Neural cell (in vitro differentiated cells): ENCODE results near the gene PWWP2B. TPM values are rescaled to one million over a fixed set of nuclear protein-coding genes. Genes with fewer than 3 reads are reported as not detected.

Experiments used
- H2AFZ ChIP-seq: fragments of 200-600, 300-800 bp; sonication (generic), shearing (Covaris generic); 2 replicates; pipeline ENCODE4 v1.6.0; 2014; ENCODE audit warnings: low read depth, mild to moderate bottlenecking, antibody characterized with exemption, low read length, moderate library complexity
- H3F3A ChIP-seq: fragments of 200-600 bp; shearing (Covaris generic); 2 replicates; pipeline ENCODE4 v1.6.1; 2016; ENCODE audit warnings: mild to moderate bottlenecking, moderate library complexity, mixed read lengths, antibody characterized with exemption, low read length; ENCODE audit not compliant: insufficient read depth, poor library complexity, severe bottlenecking
- H3K27ac ChIP-seq: fragments of 200-600, 300-800 bp; sonication (generic), shearing (Covaris generic); 2 replicates; pipeline ENCODE4 v1.5.1; 2014; ENCODE audit warnings: mild to moderate bottlenecking, low read length, moderate library complexity
- H3K27me3 ChIP-seq: fragments of 300-800, 200-600 bp; sonication (generic), shearing (Covaris generic); 2 replicates; pipeline ENCODE4 v1.6.0; 2014; ENCODE audit warnings: mild to moderate bottlenecking, low read depth, low read length, moderate library complexity; ENCODE audit not compliant: insufficient read depth
- H3K36me3 ChIP-seq: fragments of 300-800, 200-600 bp; sonication (generic), shearing (Covaris generic); 2 replicates; pipeline ENCODE4 v1.5.1; 2014; ENCODE audit warnings: mild to moderate bottlenecking, antibody characterized with exemption, low read length, moderate library complexity; ENCODE audit not compliant: insufficient read depth
- H3K4me2 ChIP-seq: fragments of 300-800, 200-600 bp; sonication (generic), shearing (Covaris generic); 2 replicates; pipeline ENCODE4 v1.6.0; 2014; ENCODE audit warnings: mild to moderate bottlenecking, low read length
- H3K4me3 ChIP-seq: fragments of 300-800, 200-600 bp; sonication (generic), shearing (Covaris generic); 2 replicates; pipeline ENCODE4 v1.5.1; 2014; ENCODE audit warnings: mild to moderate bottlenecking, low read length, moderate library complexity
- H3K79me2 ChIP-seq: fragments of 200-600 bp; shearing (Covaris generic); replicated peaks from 2 replicates; pipeline ENCODE4 v1.6.0; 2014; ENCODE audit warnings: mild to moderate bottlenecking, low read length, moderate library complexity; ENCODE audit not compliant: insufficient read depth
- H3K9ac ChIP-seq: fragments of 300-800, 200-600 bp; sonication (generic), shearing (Covaris generic); 2 replicates; pipeline ENCODE4 v1.6.1; 2016; ENCODE audit warnings: mild to moderate bottlenecking, low read length, mixed read lengths
- H3K9me2 ChIP-seq: fragments of 200-600 bp; shearing (Covaris generic); 2 replicates; pipeline ENCODE4 v1.6.1; 2016; ENCODE audit warnings: mild to moderate bottlenecking, low read length, mixed read lengths; ENCODE audit not compliant: insufficient read depth
- H3K9me3 ChIP-seq: fragments of 200-600, 300-800 bp; sonication (generic), shearing (Covaris generic); 2 replicates; pipeline ENCODE4 v1.6.1; 2016; ENCODE audit warnings: mild to moderate bottlenecking, mixed run types, low read length, moderate library complexity, mixed read lengths
- H4K20me1 ChIP-seq: fragments of 200-600 bp; shearing (Covaris generic); 2 replicates; pipeline ENCODE4 v1.6.1; 2016; ENCODE audit warnings: mild to moderate bottlenecking, mixed run types; ENCODE audit not compliant: insufficient read depth
- EP300 ChIP-seq: fragments of 450-650 bp; conservative IDR thresholded peaks from 2 replicates; pipeline ENCODE4 v1.6.1; 2014; ENCODE audit warnings: antibody characterized with exemption, mild to moderate bottlenecking, moderate library complexity; ENCODE audit not compliant: poor library complexity, severe bottlenecking
- EZH2 ChIP-seq: fragments of 200-600, 300-800 bp; shearing (Covaris generic), sonication (generic); IDR thresholded peaks from 2 replicates; pipeline ENCODE4 v1.6.1; 2014; ENCODE audit warnings: antibody characterized with exemption, low read length, borderline replicate concordance, mild to moderate bottlenecking; ENCODE audit not compliant: insufficient read depth, poor library complexity, severe bottlenecking
- MXI1 ChIP-seq: fragments of 450-650 bp; conservative IDR thresholded peaks from 2 replicates; pipeline ENCODE4 v1.6.1; 2014; ENCODE audit warnings: antibody characterized with exemption, mild to moderate bottlenecking; ENCODE audit not compliant: poor library complexity, severe bottlenecking
- POLR2AphosphoS5 ChIP-seq: IDR thresholded peaks from 2 replicates; pipeline ENCODE4 v1.6.1; 2012
- RAD21 ChIP-seq: fragments of 450-650 bp; conservative IDR thresholded peaks from 2 replicates; pipeline ENCODE4 v1.6.1; 2014; ENCODE audit warnings: antibody characterized with exemption, mild to moderate bottlenecking, moderate library complexity
- SMC3 ChIP-seq: fragments of 450-650 bp; conservative IDR thresholded peaks from 2 replicates; pipeline ENCODE4 v1.6.1; 2014; ENCODE audit warnings: antibody characterized with exemption, mild to moderate bottlenecking, moderate library complexity; ENCODE audit not compliant: poor library complexity
- TAF1 ChIP-seq: IDR thresholded peaks from 2 replicates; pipeline ENCODE4 v1.6.1; 2012; ENCODE audit warnings: low read depth
- polyA plus RNA-seq: library from polyadenylated mRNA; depleted of rRNA; stranded (reverse); fragments of >200 nt; gene quantifications from 2 replicates; pipeline ENCODE4 v1.2.3, GENCODE V29; 2014
- TF ChIP-seq, protein P1 (sequence below): fragments of 450-650 bp; IDR thresholded peaks from 2 replicates; pipeline ENCODE4 v1.5.1; 2014; ENCODE audit warnings: antibody characterized with exemption, mild to moderate bottlenecking, moderate library complexity; ENCODE audit not compliant: poor library complexity, severe bottlenecking
- TF ChIP-seq, protein P2 (sequence below): IDR thresholded peaks from 2 replicates; pipeline ENCODE4 v1.6.1; 2012; ENCODE audit warnings: borderline replicate concordance

The PWWP2B gene
- polyA plus RNA-seq, 1 donor from 2014 or later, result 13.0 TPM

GRCh38 chr10:132440791-132441565 is 44.0 kb downstream of the PWWP2B start:
- no peak overlapping the region for H3K27ac ChIP-seq
- no peaks in the 10 kb centered on the region for H3K9me2 ChIP-seq
- H4K20me1 ChIP-seq, result no peaks in the 10 kb centered on the region
- no peak overlapping the region for H2AFZ ChIP-seq
- H3K9me3 ChIP-seq, result no peaks in the 10 kb centered on the region
- H3K27me3 ChIP-seq, result no peaks in the 10 kb centered on the region
- H3F3A ChIP-seq, result no peaks in the 10 kb centered on the region
- H3K4me3 ChIP-seq, result no peak overlapping the region
- no peaks in the 10 kb centered on the region for H3K36me3 ChIP-seq
- no peak overlapping the region for H3K9ac ChIP-seq
- TF ChIP-seq EZH2, result no peak
- no peaks in the 10 kb centered on the region for H3K79me2 ChIP-seq
- H3K4me2 ChIP-seq, result no peak overlapping the region

DNA sequence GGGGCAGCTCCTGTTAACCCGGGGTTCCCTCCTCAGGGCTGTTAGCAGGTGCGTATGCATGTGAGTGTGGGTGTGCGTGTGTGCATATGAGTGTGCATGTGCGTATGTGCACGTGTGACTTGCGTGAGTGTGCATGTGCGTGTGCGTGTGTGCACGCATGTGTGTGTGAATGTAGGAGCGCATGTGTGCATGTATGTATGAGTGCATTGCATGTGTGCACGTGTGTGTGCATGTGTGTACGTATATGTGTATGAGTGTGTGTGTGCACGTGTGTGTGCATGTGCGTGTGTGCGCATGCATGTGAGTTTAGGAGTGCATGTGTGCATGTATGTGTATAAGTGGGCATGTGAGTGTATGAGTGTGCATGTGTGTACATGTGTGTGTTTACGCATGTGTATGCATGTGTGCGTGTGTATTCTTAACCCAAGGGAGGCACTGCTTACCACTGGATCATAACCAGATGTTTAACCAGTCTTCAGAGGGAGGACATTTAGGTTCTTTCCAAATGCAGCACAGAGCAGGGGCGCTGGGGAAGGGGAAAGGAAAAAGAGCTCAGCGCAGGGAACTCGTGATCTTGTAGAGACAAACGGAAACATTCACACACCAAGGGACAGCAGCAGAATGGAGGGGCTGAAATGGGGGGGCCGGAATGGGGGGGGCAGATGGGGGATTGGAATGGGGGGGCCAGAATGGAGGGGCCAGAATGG is 45.0 kb downstream of the PWWP2B start:
- H3K9me2 ChIP-seq, result no peaks in the 10 kb centered on the region
- no peaks in the 10 kb centered on the region for H3K27me3 ChIP-seq
- TF ChIP-seq, protein P1, sequence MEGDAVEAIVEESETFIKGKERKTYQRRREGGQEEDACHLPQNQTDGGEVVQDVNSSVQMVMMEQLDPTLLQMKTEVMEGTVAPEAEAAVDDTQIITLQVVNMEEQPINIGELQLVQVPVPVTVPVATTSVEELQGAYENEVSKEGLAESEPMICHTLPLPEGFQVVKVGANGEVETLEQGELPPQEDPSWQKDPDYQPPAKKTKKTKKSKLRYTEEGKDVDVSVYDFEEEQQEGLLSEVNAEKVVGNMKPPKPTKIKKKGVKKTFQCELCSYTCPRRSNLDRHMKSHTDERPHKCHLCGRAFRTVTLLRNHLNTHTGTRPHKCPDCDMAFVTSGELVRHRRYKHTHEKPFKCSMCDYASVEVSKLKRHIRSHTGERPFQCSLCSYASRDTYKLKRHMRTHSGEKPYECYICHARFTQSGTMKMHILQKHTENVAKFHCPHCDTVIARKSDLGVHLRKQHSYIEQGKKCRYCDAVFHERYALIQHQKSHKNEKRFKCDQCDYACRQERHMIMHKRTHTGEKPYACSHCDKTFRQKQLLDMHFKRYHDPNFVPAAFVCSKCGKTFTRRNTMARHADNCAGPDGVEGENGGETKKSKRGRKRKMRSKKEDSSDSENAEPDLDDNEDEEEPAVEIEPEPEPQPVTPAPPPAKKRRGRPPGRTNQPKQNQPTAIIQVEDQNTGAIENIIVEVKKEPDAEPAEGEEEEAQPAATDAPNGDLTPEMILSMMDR, result no peak
- no peak for TF ChIP-seq RAD21
- TF ChIP-seq EP300, result no peak
- TF ChIP-seq POLR2AphosphoS5, result no peak
- TF ChIP-seq, protein P2, sequence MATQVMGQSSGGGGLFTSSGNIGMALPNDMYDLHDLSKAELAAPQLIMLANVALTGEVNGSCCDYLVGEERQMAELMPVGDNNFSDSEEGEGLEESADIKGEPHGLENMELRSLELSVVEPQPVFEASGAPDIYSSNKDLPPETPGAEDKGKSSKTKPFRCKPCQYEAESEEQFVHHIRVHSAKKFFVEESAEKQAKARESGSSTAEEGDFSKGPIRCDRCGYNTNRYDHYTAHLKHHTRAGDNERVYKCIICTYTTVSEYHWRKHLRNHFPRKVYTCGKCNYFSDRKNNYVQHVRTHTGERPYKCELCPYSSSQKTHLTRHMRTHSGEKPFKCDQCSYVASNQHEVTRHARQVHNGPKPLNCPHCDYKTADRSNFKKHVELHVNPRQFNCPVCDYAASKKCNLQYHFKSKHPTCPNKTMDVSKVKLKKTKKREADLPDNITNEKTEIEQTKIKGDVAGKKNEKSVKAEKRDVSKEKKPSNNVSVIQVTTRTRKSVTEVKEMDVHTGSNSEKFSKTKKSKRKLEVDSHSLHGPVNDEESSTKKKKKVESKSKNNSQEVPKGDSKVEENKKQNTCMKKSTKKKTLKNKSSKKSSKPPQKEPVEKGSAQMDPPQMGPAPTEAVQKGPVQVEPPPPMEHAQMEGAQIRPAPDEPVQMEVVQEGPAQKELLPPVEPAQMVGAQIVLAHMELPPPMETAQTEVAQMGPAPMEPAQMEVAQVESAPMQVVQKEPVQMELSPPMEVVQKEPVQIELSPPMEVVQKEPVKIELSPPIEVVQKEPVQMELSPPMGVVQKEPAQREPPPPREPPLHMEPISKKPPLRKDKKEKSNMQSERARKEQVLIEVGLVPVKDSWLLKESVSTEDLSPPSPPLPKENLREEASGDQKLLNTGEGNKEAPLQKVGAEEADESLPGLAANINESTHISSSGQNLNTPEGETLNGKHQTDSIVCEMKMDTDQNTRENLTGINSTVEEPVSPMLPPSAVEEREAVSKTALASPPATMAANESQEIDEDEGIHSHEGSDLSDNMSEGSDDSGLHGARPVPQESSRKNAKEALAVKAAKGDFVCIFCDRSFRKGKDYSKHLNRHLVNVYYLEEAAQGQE, result no peak
- TF ChIP-seq SMC3, result no peak
- no peak for TF ChIP-seq TAF1
- no peak for TF ChIP-seq MXI1
- no peak for TF ChIP-seq EZH2
- H2AFZ ChIP-seq, result no peak overlapping the region
- H3K36me3 ChIP-seq, result no peaks in the 10 kb centered on the region
- no peak overlapping the region for H3K9ac ChIP-seq
- H4K20me1 ChIP-seq, result no peaks in the 10 kb centered on the region
- no peak overlapping the region for H3K27ac ChIP-seq
- no peaks in the 10 kb centered on the region for H3K9me3 ChIP-seq
- no peaks in the 10 kb centered on the region for H3K79me2 ChIP-seq
- H3F3A ChIP-seq, result no peaks in the 10 kb centered on the region
- H3K4me2 ChIP-seq, result no peak overlapping the region
- no peak overlapping the region for H3K4me3 ChIP-seq
